Stromal cell of bone marrow (primary cell): ENCODE data around the gene C16orf46.

ENCODE experiments used
- DNase-seq: peaks from one replicate; pipeline ENCODE4 v3.0.0-alpha.2; 2012; ENCODE audit warnings: low read depth

Gene C16orf46

DNA sequence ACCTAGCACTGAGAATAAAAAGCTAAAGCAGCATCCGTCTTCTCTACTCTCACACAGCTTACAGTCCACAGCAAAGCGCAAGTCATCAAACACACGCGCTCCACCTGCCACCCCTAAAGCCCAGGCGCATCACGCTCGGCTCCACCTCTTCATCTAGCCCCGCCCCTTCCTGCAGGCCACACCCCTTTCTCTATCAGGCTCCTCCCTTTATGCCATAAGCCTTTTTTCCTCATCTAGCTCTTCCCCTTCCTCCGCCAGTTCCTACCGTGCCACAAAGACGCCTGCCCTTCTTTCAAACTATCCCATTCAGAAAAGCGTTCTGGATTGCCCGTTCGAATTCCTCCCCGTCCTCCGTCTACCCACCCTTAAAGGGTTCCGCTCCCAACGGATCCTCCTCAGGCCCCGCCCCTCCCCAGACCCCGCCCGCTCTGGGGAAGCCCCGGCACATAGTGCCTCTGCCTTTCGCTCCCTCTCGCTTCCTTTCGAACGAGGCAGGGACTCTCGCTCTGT, 417 bp downstream of the C16orf46 start:
- peak; percentile 61 for DNase-seq

DNA sequence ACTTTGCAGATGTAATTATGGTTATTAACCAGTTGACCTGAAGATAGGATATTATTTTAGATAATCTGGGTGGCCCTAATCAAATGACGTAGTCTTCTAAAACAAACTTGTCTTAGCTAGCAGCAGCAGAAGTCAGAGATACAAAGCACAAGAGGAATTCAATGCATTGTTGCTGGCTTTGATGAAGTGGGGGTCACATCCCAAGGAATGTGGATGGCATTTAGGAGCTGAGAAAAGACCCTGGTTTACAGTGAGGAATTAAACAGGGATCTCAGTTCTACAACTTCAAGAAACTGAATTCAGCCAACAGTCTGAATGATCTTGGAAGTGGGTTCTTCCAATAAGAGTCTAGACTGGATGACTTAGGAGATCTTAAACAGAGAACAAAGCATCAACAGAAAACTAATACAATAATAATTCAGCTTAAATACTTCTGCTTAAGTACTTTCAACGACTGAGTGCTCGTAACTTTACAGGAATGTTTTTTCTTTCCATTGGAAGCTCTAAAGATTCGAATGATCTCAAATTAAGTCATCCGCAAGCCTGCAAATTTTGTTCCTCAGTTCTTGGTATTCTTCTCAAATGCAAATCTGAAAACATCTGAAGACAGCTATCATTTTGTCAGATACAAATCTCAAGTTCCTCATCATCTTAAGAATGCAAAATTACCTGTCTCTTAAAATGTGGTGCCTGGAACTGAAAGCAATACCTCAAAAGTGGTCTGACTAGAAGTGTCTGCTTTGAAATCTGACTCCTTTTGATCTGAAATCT, 3.3 kb downstream of the C16orf46 start:
- no peak for DNase-seq

DNA sequence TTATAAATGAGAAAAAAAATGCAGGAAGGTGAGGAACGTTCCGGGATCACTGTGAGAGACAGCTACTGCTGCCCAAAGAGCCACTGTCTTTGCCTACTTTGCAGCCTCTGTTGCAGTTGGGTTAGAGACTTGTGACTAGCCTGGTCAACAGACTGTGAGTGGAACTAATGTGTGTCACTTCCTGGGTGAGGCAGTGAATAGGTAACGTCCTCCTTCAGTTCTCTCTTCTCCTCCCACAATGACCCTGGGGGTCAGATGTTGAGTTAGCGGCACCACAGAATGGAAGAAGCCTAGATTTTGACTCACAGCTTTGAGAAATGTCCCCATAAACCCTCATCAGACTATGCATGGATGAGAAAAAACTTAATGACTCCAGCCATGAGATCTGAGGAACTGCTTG, 5.2 kb downstream of the C16orf46 start:
- DNase-seq = no peak

DNA sequence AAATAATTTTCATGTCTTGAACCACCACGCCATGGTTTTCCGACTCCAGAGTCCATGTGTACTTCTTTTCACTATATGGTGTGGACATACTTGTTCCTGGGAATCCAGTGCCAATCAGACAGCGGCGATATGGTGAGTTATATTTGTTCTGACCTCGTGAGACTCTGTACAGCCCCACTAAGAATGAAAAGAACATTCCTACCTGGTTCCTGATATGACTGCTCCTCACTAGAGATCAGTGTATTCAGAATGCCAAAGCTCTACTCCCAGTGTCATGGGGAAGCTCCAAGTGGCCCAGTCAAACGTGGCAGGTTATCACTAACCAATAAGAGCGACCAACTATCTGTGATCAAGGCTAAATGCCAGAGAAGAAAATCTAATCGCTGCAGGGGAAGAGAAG, 6.1 kb downstream of the C16orf46 start:
- no peak for DNase-seq

DNA sequence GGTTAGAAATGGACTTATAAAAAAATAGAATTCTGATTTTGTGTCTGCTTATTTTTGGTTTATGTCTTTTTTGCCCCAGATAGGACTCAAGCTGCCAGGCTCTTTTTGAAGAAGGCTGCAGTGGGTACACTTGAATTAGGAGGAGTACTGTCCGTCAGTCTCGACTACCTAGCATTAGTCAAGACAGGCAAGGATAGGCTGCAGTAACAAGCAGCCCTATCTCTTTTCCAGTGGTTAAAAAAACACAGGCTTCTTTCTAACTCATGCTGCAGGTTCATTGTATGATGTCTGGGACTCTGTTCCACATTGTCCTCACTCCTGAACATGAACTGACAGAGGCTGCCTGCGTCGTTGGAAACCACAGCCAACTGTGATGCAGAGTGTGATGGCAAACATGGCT, 8.0 kb downstream of the C16orf46 start:
- DNase-seq = no peak

DNA sequence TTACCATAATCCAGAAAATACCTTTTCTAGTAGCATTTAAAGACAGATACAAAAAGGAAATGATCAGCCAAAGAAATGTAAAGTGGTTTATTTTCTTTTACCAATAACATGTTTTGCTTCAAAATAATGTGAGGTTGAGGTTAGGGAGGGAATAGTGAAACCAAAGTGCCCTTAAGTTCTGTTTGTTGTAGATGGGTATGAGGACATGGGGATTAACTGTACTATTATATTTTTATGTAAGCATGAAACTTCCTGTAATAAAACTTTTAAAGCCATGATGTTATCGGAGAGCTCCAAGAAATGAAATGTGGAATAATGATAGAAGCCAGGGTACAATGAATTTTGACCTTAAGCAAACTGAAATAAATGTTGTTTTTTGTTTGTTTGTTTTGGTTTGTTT, 9.9 kb downstream of the C16orf46 start:
- no peak for DNase-seq

DNA sequence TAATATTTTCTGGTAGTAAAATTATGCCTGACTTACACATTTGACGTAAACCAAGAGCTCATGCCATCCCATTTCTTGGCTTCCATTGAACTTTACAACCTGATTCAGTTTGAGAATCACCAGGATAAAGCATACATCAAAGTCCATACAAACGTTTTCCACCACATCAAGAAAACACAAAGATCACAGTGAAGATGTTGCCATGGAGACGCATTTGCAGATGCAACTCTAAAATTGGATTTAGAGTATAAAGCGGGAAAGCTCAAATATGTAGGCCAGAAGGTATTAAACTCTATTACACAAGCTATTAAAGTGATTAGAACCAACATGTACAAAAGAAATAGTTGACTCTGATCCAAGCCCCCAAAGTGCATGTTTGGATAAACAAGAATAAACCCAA, 10.4 kb downstream of the C16orf46 start:
- no peak for DNase-seq

DNA sequence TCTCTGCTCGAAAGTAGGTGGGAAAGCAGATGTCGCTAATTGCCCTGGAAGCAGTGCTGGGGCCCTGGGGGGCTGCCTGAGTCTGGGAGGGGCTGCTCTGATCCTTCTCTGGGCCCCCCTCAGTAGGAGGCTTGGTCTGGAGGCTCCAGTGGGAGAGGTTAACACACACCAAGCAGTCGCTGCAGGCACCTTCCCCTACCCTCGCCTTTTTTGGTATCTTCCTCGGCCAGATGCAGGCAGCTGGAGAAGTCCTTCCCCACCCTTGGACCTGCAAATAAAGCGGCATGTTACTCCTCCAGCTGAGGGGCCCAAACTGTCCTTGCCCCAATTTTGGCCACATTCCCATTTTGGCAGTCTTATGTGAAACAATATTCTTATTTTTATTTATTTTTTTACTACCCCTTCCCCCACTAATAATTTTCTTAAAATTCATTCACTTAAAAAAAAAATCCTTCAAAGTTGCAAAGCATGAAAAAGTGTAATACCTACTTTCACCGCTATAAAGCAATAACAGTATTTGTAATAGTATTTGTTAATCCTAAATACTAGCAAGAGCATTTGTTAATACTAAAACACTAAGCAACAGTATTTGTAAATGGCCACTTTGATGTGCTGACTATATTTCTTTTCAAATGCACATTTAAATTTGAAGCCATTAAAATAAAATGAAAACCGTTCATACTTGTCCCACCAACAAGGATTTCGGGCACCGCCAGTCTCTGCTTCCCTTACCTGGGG, 15.0 kb downstream of the C16orf46 start:
- DNase-seq = no peak

DNA sequence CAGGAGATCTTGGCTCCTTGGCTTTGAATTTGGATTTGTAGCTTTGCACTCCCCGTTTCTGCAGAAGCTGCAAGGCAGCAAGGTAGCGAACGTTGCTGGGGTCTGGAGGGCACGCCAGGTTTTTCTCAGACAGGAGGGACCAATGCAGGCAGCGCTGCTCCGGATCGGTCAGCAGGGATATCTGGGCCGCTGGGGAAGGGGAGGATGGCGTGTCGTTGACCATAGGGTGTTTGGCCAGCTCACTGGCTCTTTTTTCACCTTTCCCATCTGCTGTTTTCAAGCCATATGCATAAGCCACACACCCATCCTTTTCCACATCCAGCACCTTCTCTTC, 15.8 kb downstream of the C16orf46 start:
- DNase-seq = no peak

DNA sequence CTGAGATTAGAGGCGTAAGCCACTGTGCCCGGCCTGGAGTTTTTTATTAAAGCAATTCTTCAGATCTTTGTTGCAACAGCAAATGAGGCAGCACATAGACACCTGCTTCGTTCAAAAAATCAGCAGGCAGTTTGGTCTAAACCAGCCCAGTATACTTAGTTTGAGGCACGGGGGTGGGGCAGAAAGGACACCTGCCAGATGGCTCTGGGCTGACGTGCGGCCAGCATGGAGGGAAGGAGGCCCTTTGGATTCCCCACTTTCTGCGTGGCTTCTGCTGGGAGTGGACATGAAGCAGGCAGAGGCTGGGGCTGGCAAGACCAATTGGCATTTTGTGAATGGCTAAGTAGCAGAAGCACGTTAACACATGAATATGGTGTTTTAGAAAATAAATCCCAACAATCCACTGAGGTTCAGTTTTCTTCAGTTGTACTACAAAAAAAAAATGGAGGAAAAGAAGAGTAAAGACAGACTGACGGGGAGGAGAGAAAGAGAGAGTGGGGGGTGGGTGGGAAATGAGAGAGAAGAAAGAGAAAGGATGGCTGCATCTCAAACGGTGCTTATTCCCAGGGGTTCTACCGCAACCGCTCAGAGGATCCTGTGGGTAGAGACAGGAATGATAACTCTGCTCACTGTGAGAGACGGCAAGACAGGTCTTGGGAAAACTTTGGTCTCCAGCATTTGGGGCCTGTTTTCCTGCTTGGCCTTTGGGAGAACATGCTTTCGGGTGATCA, 16.3 kb downstream of the C16orf46 start:
- no peak for DNase-seq

DNA sequence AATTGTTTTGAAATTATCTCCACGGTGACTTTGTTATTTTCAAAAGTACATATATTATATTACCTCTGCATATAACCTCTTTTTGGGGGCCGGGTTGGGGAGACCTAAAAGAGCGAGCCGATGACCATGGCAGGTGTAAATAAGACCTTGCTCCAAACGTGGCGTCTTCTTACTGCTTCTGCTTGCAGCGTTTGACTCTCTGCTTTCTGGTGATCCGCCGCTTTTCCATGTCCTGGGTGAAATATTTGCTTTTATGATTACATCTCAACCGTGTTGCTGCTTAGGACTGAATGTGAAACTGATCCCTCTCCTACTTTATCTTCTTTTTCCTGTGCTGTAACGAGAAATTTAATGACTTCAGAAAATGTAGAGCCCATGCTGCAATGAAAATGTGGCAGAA, 23.3 kb downstream of the C16orf46 start:
- DNase-seq = no peak

DNA sequence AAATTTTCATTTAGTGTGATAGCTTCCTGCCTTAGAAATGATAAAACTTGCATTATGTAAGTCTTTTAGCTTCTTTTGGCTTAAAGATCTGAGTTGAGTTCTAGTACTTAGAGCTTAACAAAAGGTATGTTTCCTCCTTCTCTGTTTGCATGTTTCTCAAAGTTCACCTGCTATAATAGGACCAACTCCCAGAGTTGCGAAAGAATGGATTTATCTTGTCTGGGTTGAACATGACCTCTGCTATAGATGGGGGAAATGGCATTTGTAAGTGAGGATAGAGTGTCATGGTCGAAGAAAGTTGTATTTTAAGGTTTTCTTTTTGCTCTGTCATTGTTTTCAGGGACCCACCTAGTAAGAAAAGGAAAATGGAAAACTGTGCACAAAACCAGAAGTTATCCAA, 34.2 kb downstream of the C16orf46 start:
- no peak for DNase-seq

DNA sequence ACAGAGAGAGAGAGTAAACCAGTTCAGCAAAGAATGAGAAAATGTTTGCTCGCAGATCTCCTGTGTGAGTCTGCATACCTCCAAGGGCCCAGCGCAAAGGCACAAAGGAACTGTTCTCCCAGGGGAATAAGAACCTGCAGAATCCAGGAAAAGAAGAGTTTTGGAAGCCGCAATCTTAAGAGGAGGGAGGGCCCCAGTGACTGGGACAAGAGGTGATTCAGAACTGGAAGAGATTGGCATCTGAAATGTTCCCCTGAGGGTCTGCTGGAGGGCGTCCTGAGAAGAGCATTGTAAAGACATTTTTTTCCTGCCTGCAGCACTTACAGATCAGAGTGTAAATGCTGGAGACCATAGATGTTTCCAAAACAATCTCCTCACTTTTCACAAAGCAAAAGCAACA, 35.3 kb downstream of the C16orf46 start:
- no peak for DNase-seq

DNA sequence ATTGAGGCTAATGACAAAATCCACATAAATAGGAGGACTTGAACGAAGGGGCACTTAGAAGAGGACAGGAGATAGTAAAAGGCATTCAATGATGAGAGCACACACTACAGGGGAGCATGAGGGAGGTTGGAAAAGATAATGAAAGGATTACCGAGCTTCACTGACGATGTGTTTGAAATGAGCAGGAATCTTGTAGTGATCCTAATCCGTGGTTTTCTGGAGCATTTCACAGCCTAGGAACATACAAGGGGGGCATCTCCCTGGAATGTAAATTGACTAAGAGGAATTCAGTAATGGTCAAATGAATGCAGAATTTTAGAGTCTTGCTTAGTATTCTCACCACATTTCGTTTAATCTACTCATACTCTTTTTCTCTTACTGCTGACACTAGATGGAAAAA, 36.2 kb downstream of the C16orf46 start:
- no peak for DNase-seq

DNA sequence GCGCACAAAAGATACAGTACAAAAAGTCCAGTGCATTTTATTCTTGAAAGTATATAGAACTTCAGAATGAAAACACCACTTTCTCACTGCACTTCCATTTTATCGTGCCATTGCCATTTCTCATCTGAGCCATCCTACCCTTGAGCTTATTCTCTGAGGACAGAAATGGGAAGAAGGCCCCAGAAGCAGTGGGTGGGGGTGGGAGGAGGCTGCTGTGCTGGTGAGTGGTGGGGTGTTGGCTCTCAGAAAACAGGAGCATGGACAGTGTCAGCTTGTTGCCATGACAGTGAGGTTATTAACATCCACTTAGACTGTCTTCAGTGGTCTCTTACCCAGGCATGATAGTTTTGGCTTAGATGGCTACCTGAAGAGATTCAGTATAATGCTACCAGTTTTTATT, 36.9 kb downstream of the C16orf46 start:
- no peak for DNase-seq

DNA sequence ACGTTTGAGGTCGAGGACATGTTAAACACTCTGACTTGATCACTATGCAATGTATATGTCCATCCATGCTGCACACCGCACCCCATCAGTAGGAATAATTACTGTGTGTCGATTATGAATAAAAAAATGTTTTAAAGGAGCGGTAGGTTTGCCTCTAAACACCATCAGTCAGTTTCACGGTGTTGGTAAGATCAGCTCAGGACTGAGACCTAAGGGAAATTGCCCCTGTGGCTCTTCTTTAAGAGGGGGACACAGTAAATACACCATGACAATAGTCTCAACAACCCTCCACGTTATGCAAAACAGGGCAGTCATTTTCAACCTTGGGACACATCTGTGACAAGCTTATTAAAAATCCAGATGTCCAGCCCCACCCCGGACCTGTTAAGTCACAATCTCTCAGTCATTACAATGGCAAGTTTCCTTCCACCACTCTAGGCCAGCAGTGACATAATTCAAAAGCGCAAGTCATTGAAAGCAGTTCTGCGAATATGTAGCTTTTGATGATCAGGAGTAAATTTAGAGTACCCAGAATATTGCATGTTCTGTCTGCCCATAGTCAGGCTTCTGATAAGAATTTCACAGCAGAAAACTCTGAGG, 40.2 kb downstream of the C16orf46 start:
- no peak for DNase-seq

DNA sequence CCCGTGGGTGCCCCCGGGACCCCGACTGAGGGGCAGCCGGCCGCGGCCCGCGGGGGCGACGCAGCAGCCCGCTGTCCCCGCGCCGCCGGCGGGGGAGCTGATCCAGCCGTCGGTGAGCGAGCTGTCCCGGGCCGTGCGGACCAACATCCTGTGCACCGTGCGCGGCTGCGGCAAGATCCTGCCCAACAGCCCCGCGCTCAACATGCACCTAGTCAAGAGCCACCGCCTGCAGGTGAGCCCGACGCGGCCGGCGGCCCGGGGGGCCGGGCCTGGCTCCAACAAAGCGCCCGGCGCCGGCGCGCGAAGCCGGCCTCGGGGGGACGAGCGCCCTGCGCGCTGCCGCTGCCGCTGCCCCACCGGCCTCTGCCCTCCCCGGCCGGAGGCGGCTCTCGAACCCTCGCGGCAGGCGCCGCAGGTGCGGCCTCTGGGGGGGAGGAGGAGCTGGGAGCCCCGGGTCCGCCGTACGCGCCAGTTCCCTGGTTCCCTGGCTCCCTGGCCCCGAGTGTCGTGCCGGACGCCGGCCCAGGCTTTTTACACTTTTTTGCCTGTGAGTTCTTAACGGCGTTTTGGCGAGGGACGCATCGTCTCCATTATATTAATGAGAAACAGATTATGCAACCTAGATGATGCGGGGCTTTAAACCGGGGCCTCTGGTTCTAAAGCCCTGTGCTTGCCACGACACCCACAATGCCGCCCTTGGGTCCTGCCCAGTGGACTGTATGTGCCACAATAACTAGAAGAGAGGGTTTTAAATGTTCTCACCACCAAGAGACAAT, 40.9 kb downstream of the C16orf46 start:
- peak; percentile 11 for DNase-seq

DNA sequence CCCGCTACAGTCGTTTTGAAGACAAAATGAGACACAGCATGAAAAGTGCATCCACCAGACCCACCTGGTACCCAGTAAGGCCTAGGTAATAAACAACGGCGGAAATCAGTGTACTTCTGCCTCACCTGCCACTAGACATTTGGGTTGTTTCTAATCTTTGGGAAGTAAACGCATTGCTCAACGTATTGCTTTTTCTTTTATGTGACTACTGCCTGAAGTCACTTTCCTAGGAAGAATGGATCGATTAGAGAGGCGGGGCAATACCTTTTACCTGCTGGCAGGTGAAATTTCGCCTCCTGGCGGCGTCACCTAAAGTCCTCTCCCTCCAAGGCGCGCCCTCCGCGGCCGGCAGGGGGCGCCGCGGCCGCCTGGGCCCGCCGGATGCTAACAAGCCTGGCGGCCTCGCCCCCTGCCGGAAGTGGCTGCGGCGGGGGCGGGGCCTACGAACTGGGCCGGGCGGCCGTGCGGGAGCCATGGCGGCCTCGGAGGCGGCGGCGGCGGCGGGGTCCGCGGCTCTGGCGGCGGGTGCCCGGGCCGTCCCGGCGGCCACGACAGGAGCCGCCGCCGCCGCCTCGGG, 41.6 kb downstream of the C16orf46 start, which contains the start of gene ATMIN:
TSS of gene ATMIN (plus strand) at position 445 of the 577 bp plus-strand sequence. CDS start at position 474, 29 bp downstream.
- DNase-seq = peak; percentile 77

DNA sequence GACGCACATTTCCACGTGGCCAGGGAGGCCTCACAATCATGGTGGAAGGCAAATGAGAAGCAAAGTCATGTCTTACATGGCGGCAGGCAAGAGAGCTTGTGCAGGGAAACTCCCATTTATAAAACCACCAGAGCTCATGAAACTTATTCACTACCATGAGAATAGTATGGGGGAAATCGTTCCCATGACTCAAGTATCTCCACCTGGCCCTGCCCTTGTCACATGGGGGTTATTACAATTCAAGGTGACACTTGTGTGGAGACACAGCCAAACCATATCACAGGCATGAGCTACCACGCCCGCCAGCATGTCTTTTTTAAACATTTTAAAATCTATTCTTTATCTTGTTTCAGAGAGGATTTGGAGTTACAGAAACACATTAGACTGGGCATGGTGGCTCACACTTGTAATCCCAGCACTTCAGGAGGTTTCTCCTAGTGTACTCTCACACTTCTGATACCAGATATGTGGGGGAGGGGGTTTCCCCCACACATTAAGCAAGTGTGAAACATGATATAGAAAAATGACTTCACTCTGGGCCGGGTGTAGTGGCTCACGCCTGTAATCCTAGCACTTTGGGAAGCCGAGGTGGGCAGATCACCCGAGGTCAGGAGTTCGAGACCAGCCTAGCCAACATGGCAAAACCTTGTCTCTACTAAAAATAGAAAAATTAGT, 47.0 kb downstream of the C16orf46 start:
- DNase-seq = no peak

DNA sequence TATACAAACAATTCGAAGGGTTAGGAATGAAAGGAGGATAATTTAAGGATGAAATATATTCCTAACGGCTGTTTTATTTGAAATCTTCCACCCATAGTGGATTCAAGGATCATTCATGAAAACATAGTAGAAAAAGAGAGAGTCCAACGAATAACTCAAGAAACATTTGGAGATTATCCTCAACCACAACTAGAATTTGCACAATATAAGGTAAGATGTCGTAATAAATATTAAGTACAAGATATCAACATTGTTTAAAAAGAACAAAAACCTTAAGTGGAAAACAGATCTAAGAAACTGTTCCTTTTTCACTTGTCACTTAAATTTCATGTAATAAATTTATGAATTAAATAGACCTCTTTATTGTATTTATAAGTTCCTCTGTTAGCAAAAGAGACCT, 50.6 kb downstream of the C16orf46 start:
- no peak for DNase-seq

DNA sequence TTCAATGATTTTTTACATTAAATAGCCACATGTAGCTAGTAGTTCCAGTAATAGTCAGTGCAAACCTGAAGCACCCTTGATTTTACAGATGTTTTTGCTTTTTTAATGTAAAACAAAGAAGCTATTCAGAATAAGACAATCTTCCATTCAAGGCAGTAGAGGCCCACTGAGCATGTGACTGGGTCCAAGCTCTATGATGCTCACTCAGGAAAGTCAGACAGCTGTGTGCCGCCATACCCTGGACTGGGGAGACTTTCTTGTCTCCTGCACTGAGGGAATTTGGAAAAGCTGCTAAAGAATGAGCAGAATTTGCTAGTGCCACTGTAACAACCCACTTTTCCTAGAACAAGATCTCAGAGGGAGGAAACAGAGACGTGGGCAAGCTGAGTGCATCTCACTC, 58.5 kb downstream of the C16orf46 start:
- DNase-seq = no peak
